Spleen (tissue), 7 donors: Measurements from ENCODE around the gene MPHOSPH10.
"Not testable (repeated sequence)": the region's sequence is repeated elsewhere in the genome, so short reads cannot be mapped to it uniquely, and the experiment has no call there.

Source experiments
- CTCF ChIP-seq, 11 experiments: fragments of 200-600 bp in 7 of 11; fragments of 450-650 bp in 4 of 11; sonication (generic) in 4 of 11; IDR thresholded peaks in 8 of 11; conservative IDR thresholded peaks in 3 of 11; 1 replicate in 7 of 11; 2 replicates in 4 of 11; pipeline versions ENCODE4 v1.4.0 to v1.8.0; 2016 to 2021; ENCODE audit warnings: antibody characterized with exemption in 11 of 11, inconsistent platforms in 4 of 11, mild to moderate bottlenecking in 1 of 11
- POLR2A ChIP-seq, 3 donors: fragments of 450-650 bp; IDR thresholded peaks; one replicate each; pipeline ENCODE4 v1.5.1; 2017; ENCODE audit warnings: antibody characterized with exemption in 3 of 3, mild to moderate bottlenecking in 1 of 3
- donor health status: DM: no; HTN: no; CAD: no; lungs with moderate emphysema.
- donor health status: DM: no; HTN: no; CAD: no.
- donor health status: DM: no; HTN: no; CAD: no.

GRCh38 chr2:71083752-71084312 lies 46.6 kb upstream of the MPHOSPH10 start:
- not testable (repeated sequence) for TF ChIP-seq CTCF (IDR thresholded peaks at IDR 0.05 in 8 of 11, conservative IDR thresholded peaks at IDR 0.05 in 3 of 11); POLR2A (IDR thresholded peaks at IDR 0.05)
